Measurements from ENCODE around the gene NME1. TPM values are rescaled to one million over a fixed set of nuclear protein-coding genes. Genes with fewer than 3 reads are reported as not detected.
A peak's percentile ranks its signal among the peaks of the same experiment; 100 is the strongest.

Gene NME1
- total RNA-seq (2021; ENCODE audit: unreplicated experiment) (345 TPM), Bru-seq, nascent RNA (percentile 95 among the genes with signal in this experiment), BruChase-seq, experiment 1, labeled RNA remaining after a 2-hour chase (percentile 93 among the genes with signal in this experiment), BruChase-seq, experiment 2, labeled RNA remaining after a 6-hour chase (percentile 97 among the genes with signal in this experiment)
- polyA plus RNA-seq (2012; ENCODE audit: insufficient read length) = 213 TPM
- long read RNA-seq, transcript NME1-202 (6 exons, 986 nt) = minor isoform, 14 of 458 reads
- long read RNA-seq, transcript NME1-203 (5 exons, 940 nt) = major isoform, 269 of 458 reads
- long read RNA-seq, partial matches to known transcripts = 171 of 458 reads
- long read RNA-seq, other reads (novel, unspliced or antisense) = 4 of 458 reads

DNA sequence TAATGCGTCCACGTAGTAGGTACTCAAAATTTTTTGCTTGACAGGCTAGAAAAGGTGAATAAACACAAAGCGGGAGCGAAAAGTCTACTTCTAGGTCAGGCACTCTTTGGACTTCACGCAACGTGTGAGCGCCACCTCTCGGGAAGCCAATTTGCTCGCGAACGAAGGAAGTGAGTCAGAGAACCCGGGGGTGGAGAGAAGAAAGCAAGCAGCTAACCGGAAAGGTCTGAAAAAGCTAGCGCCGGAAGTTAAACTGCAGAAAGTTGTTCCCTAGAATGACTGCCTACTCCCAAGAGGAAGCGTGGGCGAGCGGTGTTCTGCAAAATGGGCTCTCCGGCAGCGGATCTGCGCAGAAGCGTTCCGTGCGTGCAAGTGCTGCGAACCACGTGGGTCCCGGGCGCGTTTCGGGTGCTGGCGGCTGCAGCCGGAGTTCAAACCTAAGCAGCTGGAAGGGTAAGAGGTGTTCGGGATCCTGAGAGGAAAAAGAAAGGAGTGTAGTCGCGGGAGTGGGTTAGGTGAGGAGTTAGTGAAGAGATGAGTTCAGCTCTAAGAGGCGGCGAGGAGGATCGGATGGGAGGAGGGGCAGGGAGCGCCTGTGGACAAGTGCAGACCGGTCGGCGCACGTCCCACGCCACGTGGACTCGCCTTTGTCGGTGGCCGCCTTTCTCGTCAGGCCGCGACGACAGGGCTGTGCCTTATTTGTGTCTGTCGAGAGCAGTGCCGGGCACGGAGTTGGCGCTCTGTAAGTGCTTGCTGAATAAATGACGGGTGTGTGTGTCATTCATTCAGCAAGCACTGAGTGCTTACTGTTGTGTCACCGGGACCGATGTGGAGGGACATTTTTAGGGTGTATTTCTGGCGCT is at the start of gene NME1:
TSS of gene NME1 (plus strand) at position 350 of the 863 bp plus-strand sequence. CDS start 2,096 bp downstream, outside the sequence.
- in situ Hi-C loops (cut with HindIII; ENCODE audit: low pct_unique_long_range_greater_than_20kb, low sequenced_read_pairs) (no loop called here), intact Hi-C loops (cut with micrococcal nuclease; ENCODE audit: unreplicated experiment) (loop anchor here (1.0 to 10.0 kb wide), 3 partner anchors 34 to 299 kb away; no protein-coding TSS in a partner anchor)
- ATAC-seq (peak; percentile 98), DNase-seq (ENCODE audit: low read depth, low spot score) (peak; percentile 95)
- peaks cover 27% of the 10 kb centered on the region for H3K36me3 ChIP-seq (ENCODE audit: control insufficient read depth, insufficient read depth, low read length)
- no peaks in the 10 kb centered on the region for H3K9me3 ChIP-seq (ENCODE audit: control insufficient read depth, insufficient read depth, low read depth, low read length)
- H3K27ac ChIP-seq (ENCODE audit: low read length) = peak within 1 kb of the TSS; percentile 97
- ChIA-PET POLR2A (interaction anchor here (0.5 to 1.5 kb wide), 2 partner anchors 11 to 33 kb away, joined by 5 to 14 read pairs; partner anchors contain the start of gene SPAG9), CTCF (interaction anchor here (0.6 to 2.3 kb wide), 7 partner anchors 10 to 200 kb away, joined by 3 to 18 read pairs (median 3); partner anchors contain the start of gene SPAG9)
- peaks cover 11% of the 10 kb centered on the region; the same call in 1 of the 2 replicates for H3K4me1 ChIP-seq (ENCODE audit: control insufficient read depth, insufficient read depth, low read length)
- no peaks in the 10 kb centered on the region for H3K27me3 ChIP-seq (ENCODE audit: control insufficient read depth, insufficient read depth, low read length)
- H3K4me3 ChIP-seq (ENCODE audit: low read depth in 2 of 2, low read length in 2 of 2) = peak within 1 kb of the TSS; percentile 91 to 99
- TF ChIP-seq, protein P1, sequence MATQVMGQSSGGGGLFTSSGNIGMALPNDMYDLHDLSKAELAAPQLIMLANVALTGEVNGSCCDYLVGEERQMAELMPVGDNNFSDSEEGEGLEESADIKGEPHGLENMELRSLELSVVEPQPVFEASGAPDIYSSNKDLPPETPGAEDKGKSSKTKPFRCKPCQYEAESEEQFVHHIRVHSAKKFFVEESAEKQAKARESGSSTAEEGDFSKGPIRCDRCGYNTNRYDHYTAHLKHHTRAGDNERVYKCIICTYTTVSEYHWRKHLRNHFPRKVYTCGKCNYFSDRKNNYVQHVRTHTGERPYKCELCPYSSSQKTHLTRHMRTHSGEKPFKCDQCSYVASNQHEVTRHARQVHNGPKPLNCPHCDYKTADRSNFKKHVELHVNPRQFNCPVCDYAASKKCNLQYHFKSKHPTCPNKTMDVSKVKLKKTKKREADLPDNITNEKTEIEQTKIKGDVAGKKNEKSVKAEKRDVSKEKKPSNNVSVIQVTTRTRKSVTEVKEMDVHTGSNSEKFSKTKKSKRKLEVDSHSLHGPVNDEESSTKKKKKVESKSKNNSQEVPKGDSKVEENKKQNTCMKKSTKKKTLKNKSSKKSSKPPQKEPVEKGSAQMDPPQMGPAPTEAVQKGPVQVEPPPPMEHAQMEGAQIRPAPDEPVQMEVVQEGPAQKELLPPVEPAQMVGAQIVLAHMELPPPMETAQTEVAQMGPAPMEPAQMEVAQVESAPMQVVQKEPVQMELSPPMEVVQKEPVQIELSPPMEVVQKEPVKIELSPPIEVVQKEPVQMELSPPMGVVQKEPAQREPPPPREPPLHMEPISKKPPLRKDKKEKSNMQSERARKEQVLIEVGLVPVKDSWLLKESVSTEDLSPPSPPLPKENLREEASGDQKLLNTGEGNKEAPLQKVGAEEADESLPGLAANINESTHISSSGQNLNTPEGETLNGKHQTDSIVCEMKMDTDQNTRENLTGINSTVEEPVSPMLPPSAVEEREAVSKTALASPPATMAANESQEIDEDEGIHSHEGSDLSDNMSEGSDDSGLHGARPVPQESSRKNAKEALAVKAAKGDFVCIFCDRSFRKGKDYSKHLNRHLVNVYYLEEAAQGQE (IDR thresholded peaks at IDR 0.05; ENCODE audit: insufficient read depth in 1 of 2, low read depth in 2 of 2, low read length in 1 of 2) = peak in 1 of 2 experiments; percentile 69; a peak in 1 of 4 replicates
- TF ChIP-seq SIN3A (IDR thresholded peaks at IDR 0.05; ENCODE audit: borderline replicate concordance, insufficient read depth, low read depth, low read length) = peak; percentile 99
- peak; percentile 76 for TF ChIP-seq TCF7L2 (IDR thresholded peaks at IDR 0.05; ENCODE audit: low read depth, low read length)
- TF ChIP-seq, protein P2, sequence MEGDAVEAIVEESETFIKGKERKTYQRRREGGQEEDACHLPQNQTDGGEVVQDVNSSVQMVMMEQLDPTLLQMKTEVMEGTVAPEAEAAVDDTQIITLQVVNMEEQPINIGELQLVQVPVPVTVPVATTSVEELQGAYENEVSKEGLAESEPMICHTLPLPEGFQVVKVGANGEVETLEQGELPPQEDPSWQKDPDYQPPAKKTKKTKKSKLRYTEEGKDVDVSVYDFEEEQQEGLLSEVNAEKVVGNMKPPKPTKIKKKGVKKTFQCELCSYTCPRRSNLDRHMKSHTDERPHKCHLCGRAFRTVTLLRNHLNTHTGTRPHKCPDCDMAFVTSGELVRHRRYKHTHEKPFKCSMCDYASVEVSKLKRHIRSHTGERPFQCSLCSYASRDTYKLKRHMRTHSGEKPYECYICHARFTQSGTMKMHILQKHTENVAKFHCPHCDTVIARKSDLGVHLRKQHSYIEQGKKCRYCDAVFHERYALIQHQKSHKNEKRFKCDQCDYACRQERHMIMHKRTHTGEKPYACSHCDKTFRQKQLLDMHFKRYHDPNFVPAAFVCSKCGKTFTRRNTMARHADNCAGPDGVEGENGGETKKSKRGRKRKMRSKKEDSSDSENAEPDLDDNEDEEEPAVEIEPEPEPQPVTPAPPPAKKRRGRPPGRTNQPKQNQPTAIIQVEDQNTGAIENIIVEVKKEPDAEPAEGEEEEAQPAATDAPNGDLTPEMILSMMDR (IDR thresholded peaks at IDR 0.05) = peak; percentile 94
- peak; percentile 98 for TF ChIP-seq POLR2AphosphoS5 (IDR thresholded peaks at IDR 0.05; ENCODE audit: low read depth, low read length)
- no TSS peak for BruUV-seq (replicated peaks)

DNA sequence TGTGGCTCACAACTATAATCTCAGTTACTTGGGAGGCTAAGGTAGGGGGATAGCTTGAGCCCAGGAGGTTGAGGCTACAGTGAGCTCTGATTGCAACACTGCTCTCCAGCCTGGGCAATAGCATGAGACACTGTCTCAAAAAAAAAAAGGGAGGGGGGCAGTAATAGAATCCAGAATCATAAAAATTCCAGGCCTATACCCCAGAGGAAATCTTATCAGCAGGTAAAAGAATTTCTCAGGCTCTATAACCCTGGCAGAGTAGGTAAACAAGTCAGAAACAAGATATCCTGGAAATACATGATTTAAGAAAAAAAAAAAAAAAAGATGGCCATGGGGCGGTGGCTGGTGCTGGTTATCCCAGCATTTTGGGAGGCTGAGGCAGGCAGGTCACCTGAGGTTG is 45.6 kb upstream of the NME1 start:
- DNase-seq (ENCODE audit: low read depth, low spot score) = no peak
- ATAC-seq = no peak
- TF ChIP-seq TCF7L2 (IDR thresholded peaks at IDR 0.05; ENCODE audit: low read depth, low read length) (no peak), POLR2AphosphoS5 (IDR thresholded peaks at IDR 0.05; ENCODE audit: low read depth, low read length) (no peak), SIN3A (IDR thresholded peaks at IDR 0.05; ENCODE audit: borderline replicate concordance, insufficient read depth, low read depth, low read length) (no peak)
- TF ChIP-seq, protein P2 (IDR thresholded peaks at IDR 0.05) = no peak
- TF ChIP-seq, protein P1 (IDR thresholded peaks at IDR 0.05; ENCODE audit: insufficient read depth in 1 of 2, low read depth in 2 of 2, low read length in 1 of 2) = no peak
- ChIA-PET POLR2A (interaction anchor here (1.0 kb wide), 1 partner anchor 19 kb away, joined by 6 read pairs; no protein-coding TSS in a partner anchor), CTCF (no interaction called here)
- no TSS peak for BruUV-seq (replicated peaks)
- Histone ChIP-seq H3K4me3 (ENCODE audit: low read depth in 2 of 2, low read length in 2 of 2) (no peak overlapping the region), H3K27ac (ENCODE audit: low read length) (no peak overlapping the region), H3K4me1 (ENCODE audit: control insufficient read depth, insufficient read depth, low read length) (no peaks in the 10 kb centered on the region), H3K27me3 (ENCODE audit: control insufficient read depth, insufficient read depth, low read length) (no peaks in the 10 kb centered on the region), H3K9me3 (ENCODE audit: control insufficient read depth, insufficient read depth, low read depth, low read length) (no peaks in the 10 kb centered on the region), H3K36me3 (ENCODE audit: control insufficient read depth, insufficient read depth, low read length) (no peaks in the 10 kb centered on the region)
- intact Hi-C loops (cut with micrococcal nuclease; ENCODE audit: unreplicated experiment) = no loop called here
- in situ Hi-C loops (cut with HindIII; ENCODE audit: low pct_unique_long_range_greater_than_20kb, low sequenced_read_pairs) = no loop called here

Measured in Panc1 (cell line).